Measurements from ENCODE around the gene HOPX.
"Not testable (repeated sequence)": the region's sequence is repeated elsewhere in the genome, so short reads cannot be mapped to it uniquely, and the experiment has no call there.

Gene HOPX

DNA sequence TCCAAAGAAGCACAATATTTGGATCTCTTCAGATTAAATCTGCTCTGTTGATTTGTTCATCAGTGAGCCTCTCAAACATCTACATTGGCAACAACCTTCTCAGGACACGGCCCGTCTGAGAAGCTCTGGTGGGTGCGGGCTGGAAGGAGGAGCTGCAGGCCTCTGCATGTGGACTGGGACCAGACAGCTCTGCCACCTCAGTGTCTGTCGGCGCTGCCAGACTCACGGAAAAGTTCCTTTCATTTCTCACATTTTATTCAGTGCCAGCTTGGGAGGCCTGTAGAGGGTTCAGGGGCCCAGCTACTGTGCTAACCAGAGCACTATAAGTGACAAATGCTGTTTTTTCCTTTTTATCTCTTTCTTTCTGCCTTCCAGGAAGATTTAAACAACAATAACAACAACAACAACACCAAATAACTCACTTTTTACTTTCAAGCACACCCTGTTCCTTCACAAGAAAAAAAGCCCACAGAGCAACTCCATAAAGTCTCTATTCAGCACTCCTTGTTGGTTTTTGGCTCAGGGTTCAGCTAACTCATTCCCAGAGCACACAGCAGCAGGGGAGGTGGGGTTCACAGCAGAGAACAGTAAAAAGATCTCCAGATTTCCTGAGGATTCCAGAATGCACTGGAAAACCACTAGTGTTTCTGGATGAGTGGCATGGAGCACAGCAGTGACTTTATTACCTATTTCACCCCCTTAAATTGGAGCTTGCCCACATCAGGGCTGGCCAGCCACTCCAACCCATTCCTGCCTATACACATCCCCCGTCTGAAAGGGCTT lies 23.2 kb upstream of the HOPX start:
- Histone ChIP-seq H3K4me3 (ENCODE audit: low read depth in 1 of 5, low read length in 5 of 5) (no peak overlapping the region), H3K9me3 (ENCODE audit: control insufficient read depth in 5 of 5, low read length in 5 of 5) (peaks cover 0 to 6% (median 0%) of the 10 kb centered on the region in 5 donors), H3K27ac (ENCODE audit: low read depth, low read length) (no peak overlapping the region), H3K4me1 (ENCODE audit: control insufficient read depth in 5 of 5, insufficient read depth in 5 of 5, low read length in 5 of 5) (no peaks in the 10 kb centered on the region), H3K36me3 (ENCODE audit: control insufficient read depth in 5 of 5, insufficient read depth in 5 of 5, low read length in 5 of 5) (no peaks in the 10 kb centered on the region), H3K9ac (ENCODE audit: low read length in 5 of 5) (no peak overlapping the region), H3K27me3 (ENCODE audit: control insufficient read depth in 5 of 5, insufficient read depth in 4 of 5, low read length in 5 of 5) (no peaks in the 10 kb centered on the region)

DNA sequence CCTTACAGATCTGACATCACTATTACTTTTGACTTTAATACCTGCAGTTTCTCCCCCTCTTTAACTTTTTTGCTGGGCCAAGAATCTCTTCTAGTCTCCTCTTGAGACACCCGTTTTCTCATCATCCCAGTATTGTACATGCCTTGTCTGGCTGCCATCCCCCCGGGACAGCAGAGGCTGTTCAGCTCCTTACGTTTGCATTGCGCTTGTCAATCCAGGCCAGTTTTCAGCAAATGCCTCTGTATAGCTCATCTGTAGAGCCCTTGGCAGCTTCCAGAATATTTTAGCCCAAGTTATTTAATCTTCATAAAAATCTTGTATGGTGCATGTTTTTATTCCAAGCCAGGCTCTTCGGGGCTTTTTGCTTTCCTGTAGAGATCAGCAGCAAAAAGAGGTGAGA lies 22.3 kb upstream of the HOPX start:
- peaks cover 0 to 6% (median 0%) of the 10 kb centered on the region in 5 donors for H3K9me3 ChIP-seq (ENCODE audit: control insufficient read depth in 5 of 5, low read length in 5 of 5)
- H3K4me3 ChIP-seq (ENCODE audit: low read depth in 1 of 5, low read length in 5 of 5) = no peak overlapping the region
- no peak overlapping the region for H3K9ac ChIP-seq (ENCODE audit: low read length in 5 of 5)
- no peaks in the 10 kb centered on the region for H3K36me3 ChIP-seq (ENCODE audit: control insufficient read depth in 5 of 5, insufficient read depth in 5 of 5, low read length in 5 of 5)
- H3K27me3 ChIP-seq (ENCODE audit: control insufficient read depth in 5 of 5, insufficient read depth in 4 of 5, low read length in 5 of 5) = no peaks in the 10 kb centered on the region
- no peaks in the 10 kb centered on the region for H3K4me1 ChIP-seq (ENCODE audit: control insufficient read depth in 5 of 5, insufficient read depth in 5 of 5, low read length in 5 of 5)
- H3K27ac ChIP-seq (ENCODE audit: low read depth, low read length) = no peak overlapping the region

DNA sequence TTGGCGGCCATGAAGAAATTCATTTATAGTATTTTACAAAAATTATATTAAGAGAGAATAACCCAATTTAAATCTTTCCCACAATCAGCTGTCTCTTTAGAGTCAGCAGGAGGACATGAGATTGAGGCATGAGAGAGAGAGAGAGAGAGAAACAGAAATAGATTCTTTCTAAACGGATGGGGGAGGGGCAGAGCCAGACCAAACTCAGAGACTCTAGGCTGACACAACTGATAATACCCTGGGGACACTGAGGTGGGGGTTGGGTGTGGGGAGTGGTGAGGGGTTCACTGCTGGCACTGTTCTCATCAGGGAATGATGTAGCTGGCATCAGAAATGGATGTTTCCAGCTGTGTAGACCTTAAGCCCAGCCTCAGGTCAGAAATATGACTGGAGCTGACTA lies 20.5 kb upstream of the HOPX start:
- no peaks in the 10 kb centered on the region for H3K27me3 ChIP-seq (ENCODE audit: control insufficient read depth in 5 of 5, insufficient read depth in 4 of 5, low read length in 5 of 5)
- H3K9me3 ChIP-seq (ENCODE audit: control insufficient read depth in 5 of 5, low read length in 5 of 5) = peaks cover 0 to 6% (median 0%) of the 10 kb centered on the region in 5 donors
- H3K36me3 ChIP-seq (ENCODE audit: control insufficient read depth in 5 of 5, insufficient read depth in 5 of 5, low read length in 5 of 5) = no peaks in the 10 kb centered on the region
- no peak overlapping the region for H3K4me3 ChIP-seq (ENCODE audit: low read depth in 1 of 5, low read length in 5 of 5)
- H3K9ac ChIP-seq (ENCODE audit: low read length in 5 of 5) = no peak overlapping the region
- H3K4me1 ChIP-seq (ENCODE audit: control insufficient read depth in 5 of 5, insufficient read depth in 5 of 5, low read length in 5 of 5) = no peaks in the 10 kb centered on the region
- H3K27ac ChIP-seq (ENCODE audit: low read depth, low read length) = no peak overlapping the region

DNA sequence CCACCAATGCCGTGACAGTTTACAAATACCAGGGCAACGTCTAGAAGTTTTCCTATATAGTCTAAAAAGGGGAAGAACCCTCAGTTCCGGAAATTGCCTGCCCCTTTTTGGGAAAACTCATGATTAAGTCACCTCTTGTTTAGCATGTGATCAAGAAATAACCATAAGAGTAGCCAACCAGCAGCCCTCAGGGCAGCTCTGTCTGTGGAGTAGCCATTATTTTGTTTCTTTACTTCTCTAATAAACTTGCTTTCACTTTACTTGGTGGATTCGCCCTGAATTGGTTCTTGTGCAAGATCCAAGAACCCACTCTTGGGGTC lies 20.0 kb upstream of the HOPX start:
- peaks cover 0 to 6% (median 0%) of the 10 kb centered on the region in 5 donors for H3K9me3 ChIP-seq (ENCODE audit: control insufficient read depth in 5 of 5, low read length in 5 of 5)

DNA sequence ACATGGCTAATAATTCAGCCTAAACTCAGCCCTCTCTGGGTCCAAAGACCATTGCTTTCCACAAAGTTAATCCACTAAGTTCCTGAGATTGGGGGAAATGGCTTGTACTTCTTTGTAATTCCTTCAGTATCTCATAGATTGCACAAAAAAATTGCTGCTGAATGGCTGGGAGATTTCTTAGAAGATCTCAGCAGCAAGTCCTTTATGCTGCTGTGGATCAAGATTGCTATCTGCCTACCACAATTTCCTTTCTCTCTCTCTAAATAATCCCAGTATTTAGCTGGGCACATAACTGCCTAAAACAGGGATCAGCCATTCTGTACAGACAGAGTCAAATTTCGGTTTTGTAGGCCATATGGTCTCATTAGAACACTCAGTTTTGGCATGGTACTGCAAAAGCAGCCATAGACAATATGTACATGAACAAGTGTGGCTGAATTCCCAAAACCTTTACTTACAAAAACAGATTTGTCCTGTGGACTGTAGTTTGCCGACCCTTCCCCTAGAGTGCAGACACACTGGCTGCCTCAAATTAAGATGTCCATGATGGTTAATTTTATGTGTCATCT lies 18.5 kb upstream of the HOPX start:
- Histone ChIP-seq H3K4me3 (ENCODE audit: low read depth in 1 of 5, low read length in 5 of 5) (no peak overlapping the region), H3K36me3 (ENCODE audit: control insufficient read depth in 5 of 5, insufficient read depth in 5 of 5, low read length in 5 of 5) (no peaks in the 10 kb centered on the region), H3K4me1 (ENCODE audit: control insufficient read depth in 5 of 5, insufficient read depth in 5 of 5, low read length in 5 of 5) (no peaks in the 10 kb centered on the region), H3K9ac (ENCODE audit: low read length in 5 of 5) (no peak overlapping the region), H3K9me3 (ENCODE audit: control insufficient read depth in 5 of 5, low read length in 5 of 5) (peaks cover 0 to 6% (median 0%) of the 10 kb centered on the region in 5 donors), H3K27me3 (ENCODE audit: control insufficient read depth in 5 of 5, insufficient read depth in 4 of 5, low read length in 5 of 5) (no peaks in the 10 kb centered on the region), H3K27ac (ENCODE audit: low read depth, low read length) (no peak overlapping the region)

More for the DNA sequence above, 20.0 kb upstream of the HOPX start:
- Histone ChIP-seq H3K4me3 (ENCODE audit: low read depth in 1 of 5, low read length in 5 of 5) (no peak overlapping the region), H3K27me3 (ENCODE audit: control insufficient read depth in 5 of 5, insufficient read depth in 4 of 5, low read length in 5 of 5) (no peaks in the 10 kb centered on the region), H3K27ac (ENCODE audit: low read depth, low read length) (no peak overlapping the region), H3K4me1 (ENCODE audit: control insufficient read depth in 5 of 5, insufficient read depth in 5 of 5, low read length in 5 of 5) (no peaks in the 10 kb centered on the region), H3K9ac (ENCODE audit: low read length in 5 of 5) (no peak overlapping the region), H3K36me3 (ENCODE audit: control insufficient read depth in 5 of 5, insufficient read depth in 5 of 5, low read length in 5 of 5) (no peaks in the 10 kb centered on the region)

DNA sequence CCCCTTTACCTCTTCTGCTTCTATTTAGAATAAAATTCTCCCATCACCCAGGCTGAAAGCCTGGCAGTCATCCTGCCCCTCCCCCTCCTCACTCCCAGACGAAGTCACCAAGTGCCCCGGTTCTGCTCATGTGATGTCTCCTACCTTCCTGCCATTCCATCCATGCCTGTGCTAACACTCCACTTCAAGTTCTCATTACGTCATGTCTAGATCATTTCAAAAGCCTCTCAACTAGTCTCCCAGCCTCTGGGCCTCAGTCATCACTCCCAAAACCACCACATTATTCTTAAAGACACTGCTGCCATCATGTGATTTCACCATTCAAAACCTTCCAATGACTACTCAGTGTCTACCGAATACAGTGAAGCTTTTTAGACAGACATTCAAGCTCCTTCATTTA lies 17.2 kb upstream of the HOPX start:
- H3K36me3 ChIP-seq (ENCODE audit: control insufficient read depth in 5 of 5, insufficient read depth in 5 of 5, low read length in 5 of 5) = no peaks in the 10 kb centered on the region
- no peak overlapping the region for H3K9ac ChIP-seq (ENCODE audit: low read length in 5 of 5)
- no peak overlapping the region for H3K4me3 ChIP-seq (ENCODE audit: low read depth in 1 of 5, low read length in 5 of 5)
- H3K27me3 ChIP-seq (ENCODE audit: control insufficient read depth in 5 of 5, insufficient read depth in 4 of 5, low read length in 5 of 5) = no peaks in the 10 kb centered on the region
- H3K4me1 ChIP-seq (ENCODE audit: control insufficient read depth in 5 of 5, insufficient read depth in 5 of 5, low read length in 5 of 5) = no peaks in the 10 kb centered on the region
- H3K9me3 ChIP-seq (ENCODE audit: control insufficient read depth in 5 of 5, low read length in 5 of 5) = peaks cover 0 to 6% (median 0%) of the 10 kb centered on the region in 5 donors
- no peak overlapping the region for H3K27ac ChIP-seq (ENCODE audit: low read depth, low read length)

DNA sequence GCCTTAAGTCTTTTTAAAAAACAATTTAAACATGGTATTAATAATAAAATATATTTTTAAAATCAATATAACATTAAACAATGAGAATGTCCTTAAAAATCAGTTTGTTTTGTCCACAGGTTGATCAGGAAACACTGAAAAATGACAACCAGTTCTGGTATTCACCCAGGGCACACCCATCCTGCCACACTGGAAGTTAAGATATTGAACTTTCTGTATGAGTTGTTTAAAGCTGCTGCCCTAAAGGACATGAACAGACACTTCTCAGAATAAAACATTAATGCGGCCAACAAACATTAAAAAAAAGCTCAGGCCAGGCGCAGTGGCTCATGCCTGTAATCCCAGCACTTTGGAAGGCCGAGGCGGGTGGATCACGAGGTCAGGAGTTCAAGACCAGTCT lies 15.0 kb upstream of the HOPX start:
- Histone ChIP-seq H3K4me1 (ENCODE audit: control insufficient read depth in 5 of 5, insufficient read depth in 5 of 5, low read length in 5 of 5) (no peaks in the 10 kb centered on the region), H3K36me3 (ENCODE audit: control insufficient read depth in 5 of 5, insufficient read depth in 5 of 5, low read length in 5 of 5) (no peaks in the 10 kb centered on the region), H3K27me3 (ENCODE audit: control insufficient read depth in 5 of 5, insufficient read depth in 4 of 5, low read length in 5 of 5) (no peaks in the 10 kb centered on the region), H3K9ac (ENCODE audit: low read length in 5 of 5) (no peak overlapping the region), H3K27ac (ENCODE audit: low read depth, low read length) (no peak overlapping the region), H3K4me3 (ENCODE audit: low read depth in 1 of 5, low read length in 5 of 5) (no peak overlapping the region), H3K9me3 (ENCODE audit: control insufficient read depth in 5 of 5, low read length in 5 of 5) (no peaks in the 10 kb centered on the region)

DNA sequence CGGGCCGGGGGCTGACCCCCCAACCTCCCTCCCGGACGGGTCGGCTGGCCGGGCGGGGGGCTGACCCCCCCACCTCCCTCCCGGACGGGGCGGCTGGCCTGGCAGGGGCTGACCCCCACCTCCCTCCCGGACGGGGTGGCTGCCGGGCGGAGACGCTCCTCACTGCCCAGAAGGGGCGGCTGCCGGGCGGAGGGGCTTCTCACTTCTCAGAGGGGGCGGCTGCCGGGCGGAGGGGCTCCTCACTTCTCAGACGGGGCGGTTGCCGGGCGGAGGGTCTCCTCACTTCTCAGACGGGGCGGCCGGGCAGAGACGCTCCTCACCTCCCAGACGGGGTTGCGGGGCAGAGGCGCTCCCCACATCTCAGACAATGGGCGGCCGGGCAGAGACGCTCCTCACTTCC lies 12.4 kb upstream of the HOPX start:
- H3K9ac ChIP-seq (ENCODE audit: low read length in 5 of 5); H3K4me1 ChIP-seq (ENCODE audit: control insufficient read depth in 5 of 5, insufficient read depth in 5 of 5, low read length in 5 of 5); H3K9me3 ChIP-seq (ENCODE audit: control insufficient read depth in 5 of 5, low read length in 5 of 5); H3K27ac ChIP-seq (ENCODE audit: low read depth, low read length); H3K4me3 ChIP-seq (ENCODE audit: low read depth in 1 of 5, low read length in 5 of 5); H3K27me3 ChIP-seq (ENCODE audit: control insufficient read depth in 5 of 5, insufficient read depth in 4 of 5, low read length in 5 of 5); H3K36me3 ChIP-seq (ENCODE audit: control insufficient read depth in 5 of 5, insufficient read depth in 5 of 5, low read length in 5 of 5): not testable (repeated sequence)

DNA sequence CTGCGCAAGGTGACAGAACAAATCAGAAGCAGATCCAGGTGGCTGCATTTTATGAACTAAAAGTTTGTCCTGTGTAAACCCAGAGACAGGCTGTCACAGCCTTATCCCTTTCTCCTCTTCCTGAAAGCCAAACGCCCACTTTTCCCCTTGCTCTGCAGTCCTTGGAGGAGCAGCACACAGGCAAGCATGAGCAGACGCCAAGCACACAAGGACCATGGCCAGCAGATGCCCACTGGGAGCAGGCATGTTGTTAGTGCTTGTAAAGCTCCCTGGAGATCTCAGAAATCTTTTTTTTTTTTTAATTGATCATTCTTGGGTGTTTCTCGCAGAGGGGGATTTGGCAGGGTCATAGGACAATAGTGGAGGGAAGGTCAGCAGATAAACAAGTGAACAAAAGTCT lies 11.5 kb upstream of the HOPX start:
- Histone ChIP-seq H3K9ac (ENCODE audit: low read length in 5 of 5) (no peak overlapping the region), H3K27ac (ENCODE audit: low read depth, low read length) (no peak overlapping the region), H3K9me3 (ENCODE audit: control insufficient read depth in 5 of 5, low read length in 5 of 5) (peaks cover 0 to 3% (median 0%) of the 10 kb centered on the region in 5 donors), H3K27me3 (ENCODE audit: control insufficient read depth in 5 of 5, insufficient read depth in 4 of 5, low read length in 5 of 5) (no peaks in the 10 kb centered on the region), H3K36me3 (ENCODE audit: control insufficient read depth in 5 of 5, insufficient read depth in 5 of 5, low read length in 5 of 5) (no peaks in the 10 kb centered on the region), H3K4me1 (ENCODE audit: control insufficient read depth in 5 of 5, insufficient read depth in 5 of 5, low read length in 5 of 5) (peaks cover 0 to 5% (median 0%) of the 10 kb centered on the region in 5 donors), H3K4me3 (ENCODE audit: low read depth in 1 of 5, low read length in 5 of 5) (no peak overlapping the region)

DNA sequence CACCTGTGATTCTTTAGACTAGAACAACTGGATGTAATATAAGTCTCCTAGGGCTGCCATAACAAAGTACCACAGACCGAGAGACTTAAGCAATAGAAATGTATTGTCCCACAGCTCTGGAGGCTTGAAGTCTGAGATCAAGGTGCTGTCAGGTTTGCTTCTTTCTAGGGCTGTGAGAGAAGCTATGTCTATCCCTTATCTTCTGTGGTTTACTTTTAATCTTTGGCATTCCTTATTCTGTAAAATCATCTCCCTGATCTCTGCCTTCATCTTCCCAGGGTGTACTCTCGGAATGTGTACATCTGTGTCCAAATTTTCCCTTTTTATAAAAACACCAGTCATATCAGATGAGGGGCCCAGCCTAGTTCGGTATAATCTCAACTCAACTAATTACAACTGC lies 10.3 kb upstream of the HOPX start:
- Histone ChIP-seq H3K27ac (ENCODE audit: low read depth, low read length) (no peak overlapping the region), H3K9ac (ENCODE audit: low read length in 5 of 5) (no peak overlapping the region), H3K9me3 (ENCODE audit: control insufficient read depth in 5 of 5, low read length in 5 of 5) (peaks cover 0 to 3% (median 0%) of the 10 kb centered on the region in 5 donors), H3K4me3 (ENCODE audit: low read depth in 1 of 5, low read length in 5 of 5) (no peak overlapping the region), H3K27me3 (ENCODE audit: control insufficient read depth in 5 of 5, insufficient read depth in 4 of 5, low read length in 5 of 5) (no peaks in the 10 kb centered on the region), H3K36me3 (ENCODE audit: control insufficient read depth in 5 of 5, insufficient read depth in 5 of 5, low read length in 5 of 5) (no peaks in the 10 kb centered on the region), H3K4me1 (ENCODE audit: control insufficient read depth in 5 of 5, insufficient read depth in 5 of 5, low read length in 5 of 5) (peaks cover 0 to 5% (median 0%) of the 10 kb centered on the region in 5 donors)
